Measurements from ENCODE around the gene OR2V1. TPM values are rescaled to one million over a fixed set of nuclear protein-coding genes. Genes with fewer than 3 reads are reported as not detected.
"Not testable (repeated sequence)": the region's sequence is repeated elsewhere in the genome, so short reads cannot be mapped to it uniquely, and the experiment has no call there.

OR2V1 gene
- total RNA-seq, 1 donor from 2014 or later, result not detected

DNA sequence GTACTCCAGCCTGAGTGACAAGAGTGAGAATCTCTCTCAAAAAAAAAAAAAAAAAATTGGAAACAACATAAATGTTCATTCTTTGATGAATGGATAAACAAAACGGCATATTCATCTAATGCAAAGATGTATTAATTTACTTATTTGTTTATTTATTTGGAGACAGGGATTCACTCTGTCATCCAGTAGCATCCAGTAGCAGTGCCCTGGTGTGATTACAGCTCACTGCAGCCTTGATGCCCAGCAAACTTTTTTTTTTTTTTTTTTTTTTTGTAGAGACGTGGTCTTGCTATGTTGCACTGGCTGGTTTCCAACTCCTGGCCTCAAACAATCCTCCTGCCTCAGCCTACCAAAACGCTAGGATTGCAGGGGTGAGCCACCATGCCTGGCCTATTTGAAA lies 40.8 kb upstream of the OR2V1 start:
- Mint-ChIP-seq H3K36me3 (no peaks in the 10 kb centered on the region), H3K9me3 (no peaks in the 10 kb centered on the region), H3K27ac (no peak overlapping the region), H3K27me3 (ENCODE audit: low read depth) (peaks cover 92% of the 10 kb centered on the region), H3K4me1 (peaks cover 32% of the 10 kb centered on the region), H3K4me3 (no peak overlapping the region)
- no peak for DNase-seq (ENCODE audit: low spot score in 2 of 2, unreplicated experiment in 2 of 2)
- TF ChIP-seq CTCF (IDR thresholded peaks at IDR 0.05; ENCODE audit: unreplicated experiment), result no peak

DNA sequence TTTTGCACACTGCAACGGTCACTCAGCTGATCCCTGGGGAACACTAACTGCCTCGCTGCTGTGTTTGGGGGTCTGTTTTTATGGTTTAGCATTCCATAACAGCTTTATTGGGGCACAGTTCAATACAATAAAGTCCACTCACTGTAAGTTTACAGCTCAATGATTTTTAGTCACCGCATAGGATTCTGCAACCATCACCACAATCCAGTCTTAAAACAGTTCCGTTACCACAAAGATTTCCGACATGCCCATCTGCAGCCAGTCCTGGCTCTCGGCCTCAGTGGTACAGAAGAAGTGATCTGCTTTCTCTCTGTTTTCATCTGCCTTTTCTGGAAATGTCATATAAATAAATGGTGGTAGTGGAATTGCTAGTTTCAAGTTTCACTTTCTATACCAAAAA lies 40.0 kb upstream of the OR2V1 start:
- H3K9me3 Mint-ChIP-seq, result no peaks in the 10 kb centered on the region
- peak overlapping the region; percentile 69 for H3K4me3 Mint-ChIP-seq
- peaks cover 93% of the 10 kb centered on the region for H3K27me3 Mint-ChIP-seq (ENCODE audit: low read depth)
- peaks cover 32% of the 10 kb centered on the region for H3K4me1 Mint-ChIP-seq
- TF ChIP-seq CTCF (IDR thresholded peaks at IDR 0.05; ENCODE audit: unreplicated experiment), result no peak
- H3K27ac Mint-ChIP-seq, result no peak overlapping the region
- DNase-seq (ENCODE audit: low spot score in 2 of 2, unreplicated experiment in 2 of 2), result no peak
- H3K36me3 Mint-ChIP-seq, result no peaks in the 10 kb centered on the region

DNA sequence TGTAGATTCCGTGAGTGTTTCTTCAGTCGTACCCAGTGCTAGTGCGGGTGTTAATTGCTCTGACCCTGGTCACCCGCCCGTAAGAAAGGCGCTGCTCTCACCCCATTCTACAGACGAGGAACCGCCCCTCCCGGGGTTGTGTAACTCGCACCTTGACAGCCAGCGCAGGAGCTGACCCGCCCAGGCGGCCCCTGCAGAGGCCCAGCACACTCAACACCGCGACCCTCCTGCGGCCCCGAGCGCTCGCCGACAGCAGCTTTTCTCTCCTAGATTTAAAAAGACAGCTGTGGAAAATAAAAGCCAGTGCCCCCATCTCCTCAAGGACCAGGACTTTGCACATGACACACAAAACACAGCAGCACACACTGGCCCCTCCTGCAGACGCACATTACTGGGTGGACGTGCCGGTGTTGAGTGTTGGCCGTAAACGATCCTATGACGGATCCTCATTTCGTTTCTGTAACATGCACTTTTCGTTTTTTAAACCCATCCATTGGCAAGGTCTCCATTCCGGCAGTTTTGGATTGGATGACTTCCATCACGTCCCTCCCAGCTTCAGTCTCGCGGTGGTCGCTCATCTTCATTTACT lies 39.4 kb upstream of the OR2V1 start:
- Mint-ChIP-seq H3K9me3 (no peaks in the 10 kb centered on the region), H3K36me3 (no peaks in the 10 kb centered on the region), H3K27me3 (ENCODE audit: low read depth) (peaks cover 94% of the 10 kb centered on the region), H3K27ac (no peak overlapping the region), H3K4me3 (peak overlapping the region; percentile 69), H3K4me1 (peaks cover 32% of the 10 kb centered on the region)
- DNase-seq (ENCODE audit: low spot score in 2 of 2, unreplicated experiment in 2 of 2), result no peak
- TF ChIP-seq CTCF (IDR thresholded peaks at IDR 0.05; ENCODE audit: unreplicated experiment), result no peak

DNA sequence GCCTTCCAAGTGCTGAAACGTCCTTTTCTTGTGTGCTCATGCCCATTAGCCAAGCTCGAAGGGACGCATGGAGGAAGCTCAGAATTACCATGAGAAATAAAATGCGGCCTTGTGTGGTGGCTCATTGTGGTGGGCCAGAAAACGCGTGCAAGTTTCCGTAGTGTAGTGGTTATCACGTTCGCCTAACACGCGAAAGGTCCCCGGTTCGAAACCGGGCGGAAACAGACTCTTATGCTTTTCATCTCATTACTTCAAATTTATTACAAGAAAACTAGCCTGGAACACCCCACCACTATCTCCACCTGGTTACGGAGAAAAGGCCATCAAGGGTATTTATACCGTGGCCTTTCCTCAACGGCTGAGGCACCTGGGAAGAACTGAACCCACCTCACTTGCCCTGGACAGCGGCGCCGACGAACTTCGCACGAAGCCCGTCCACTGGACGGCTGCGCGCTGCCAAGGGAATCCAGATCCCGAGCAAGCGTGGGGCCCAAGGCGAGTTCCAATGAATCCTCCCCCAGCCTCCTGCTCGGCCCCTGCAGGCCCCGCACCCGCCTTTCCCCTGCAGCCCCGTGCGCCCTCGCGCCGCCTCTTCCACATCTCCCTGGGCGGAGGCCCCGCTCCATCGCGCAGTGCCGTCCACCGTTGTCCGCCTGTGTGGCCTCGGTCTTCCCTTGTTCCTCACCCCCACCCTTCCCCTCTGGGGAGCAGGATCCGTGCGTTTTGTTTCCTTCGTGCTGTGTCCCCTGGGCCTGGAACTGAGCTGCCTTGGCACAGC lies 38.7 kb upstream of the OR2V1 start:
- H3K27me3 Mint-ChIP-seq (ENCODE audit: low read depth), result peaks cover 99% of the 10 kb centered on the region
- not testable (repeated sequence) for H3K27ac Mint-ChIP-seq, H3K9me3 Mint-ChIP-seq, H3K36me3 Mint-ChIP-seq
- peak overlapping the region; percentile 69 for H3K4me3 Mint-ChIP-seq
- H3K4me1 Mint-ChIP-seq, result peaks cover 32% of the 10 kb centered on the region
- DNase-seq (ENCODE audit: low spot score in 2 of 2, unreplicated experiment in 2 of 2), result peak in 1 of 2 experiments; percentile 83

- H3K27me3 Mint-ChIP-seq (ENCODE audit: low read depth), result peaks cover 99% of the 10 kb centered on the region
- H3K9me3 Mint-ChIP-seq, result no peaks in the 10 kb centered on the region
- H3K4me1 Mint-ChIP-seq, result peaks cover 35% of the 10 kb centered on the region
- DNase-seq (ENCODE audit: low spot score in 2 of 2, unreplicated experiment in 2 of 2), result no peak
- H3K4me3 Mint-ChIP-seq, result peak overlapping the region; percentile 69
- no peak overlapping the region for H3K27ac Mint-ChIP-seq
- no peak for TF ChIP-seq CTCF (IDR thresholded peaks at IDR 0.05; ENCODE audit: unreplicated experiment)
- H3K36me3 Mint-ChIP-seq, result no peaks in the 10 kb centered on the region
Measured at GRCh38 chr5:181168595-181169118, 37.7 kb upstream of the OR2V1 start.

GRCh38 chr5:181167814-181168488 lies 37.0 kb upstream of the OR2V1 start:
- TF ChIP-seq CTCF (IDR thresholded peaks at IDR 0.05; ENCODE audit: unreplicated experiment), result peak; percentile 48
- Mint-ChIP-seq H3K27me3 (ENCODE audit: low read depth) (peaks cover 99% of the 10 kb centered on the region), H3K27ac (no peak overlapping the region), H3K36me3 (no peaks in the 10 kb centered on the region), H3K4me1 (peaks cover 30% of the 10 kb centered on the region), H3K4me3 (peak overlapping the region; percentile 4), H3K9me3 (no peaks in the 10 kb centered on the region)
- DNase-seq (ENCODE audit: low spot score in 2 of 2, unreplicated experiment in 2 of 2), result peak in 1 of 2 experiments; percentile 53

Measured in mesothelial cell of epicardium (in vitro differentiated cells).